Prostate gland (tissue), 2 donors: ENCODE measurements around the gene ITIH1. TPM values are rescaled to one million over a fixed set of nuclear protein-coding genes. Genes with fewer than 3 reads are reported as not detected.

Source experiments
- DNase-seq: peaks from one replicate; pipeline ENCODE4 v3.0.0-alpha.2; 2019; ENCODE audit warnings: low spot score
- H3K27ac ChIP-seq, 2 donors: fragments of 200-600 bp; sonication (generic); 2 replicates each; pipeline ENCODE4 v1.5.1; 2017 to 2019
- H3K27me3 ChIP-seq: fragments of 200-600 bp; sonication (generic); replicated peaks from 2 replicates; pipeline ENCODE4 v1.5.1; 2019; ENCODE audit not compliant: insufficient read depth
- H3K36me3 ChIP-seq, 2 donors: fragments of 200-600 bp; sonication (generic); 1 replicate in 1 of 2; 2 replicates in 1 of 2; pipeline versions ENCODE4 v1.5.1 to v1.8.1; 2017 to 2019
- H3K4me1 ChIP-seq: fragments of 200-600 bp; sonication (generic); replicated peaks from 2 replicates; pipeline ENCODE4 v1.5.1; 2019
- H3K4me3 ChIP-seq, 2 donors: fragments of 200-600 bp; sonication (generic); 2 replicates each; pipeline ENCODE4 v1.5.1; 2017 to 2019
- H3K9me3 ChIP-seq: fragments of 200-600 bp; sonication (generic); 2 replicates; pipeline ENCODE4 v1.5.1; 2017
- CTCF ChIP-seq, 4 experiments: fragments of 200-600 bp in 2 of 4; fragments of 450-650 bp in 2 of 4; sonication (generic) in 2 of 4; IDR thresholded peaks; 1 replicate in 3 of 4; 2 replicates in 1 of 4; pipeline ENCODE4 v1.5.1; 2016 to 2019; ENCODE audit warnings: antibody characterized with exemption in 4 of 4, mild to moderate bottlenecking in 2 of 4, moderate library complexity in 2 of 4
- POLR2A ChIP-seq: fragments of 450-650 bp; IDR thresholded peaks from one replicate; pipeline ENCODE4 v1.6.1; 2016; ENCODE audit warnings: antibody characterized with exemption, mild to moderate bottlenecking
- POLR2AphosphoS5 ChIP-seq: sonication (generic); formaldehyde crosslinking; IDR thresholded peaks from one replicate; pipeline ENCODE4 v1.6.1; 2017; ENCODE audit warnings: antibody characterized with exemption
- WGBS: methylation state at CpG from one replicate; pipeline ENCODE4 v1.1.5; 2018; 5-methylcytosine and 5-hydroxymethylcytosine counted together
- intact Hi-C: fragments of 100-400 bp; cut with DNase I; formaldehyde crosslinking; loops from one replicate; pipeline ENCODE4 v1.14.2; 2022
- total RNA-seq, 2 donors: library from RNA; depleted of rRNA; stranded (reverse); fragments of >200 nt; gene quantifications; one replicate each; pipeline ENCODE4 v1.1.0, GENCODE V29; 2016

Gene ITIH1
- total RNA-seq, 2 donors from 2014 or later, result 3.5 TPM; not detected in 1

- WGBS, result under 1% methylated on average over 65 of the region's 67 CpGs
- Histone ChIP-seq H3K4me1 (no peaks in the 10 kb centered on the region), H3K36me3 (no peaks in the 10 kb centered on the region), H3K4me3 (peak within 1 kb of the TSS; percentile 79 to 96), H3K9me3 (no peaks in the 10 kb centered on the region), H3K27me3 (no peaks in the 10 kb centered on the region), H3K27ac (peak within 1 kb of the TSS; percentile 71 to 73)
- intact Hi-C loops, result loop anchor here (10.0 kb wide), 1 partner anchor 304 kb away; no protein-coding TSS in a partner anchor
- peak; percentile 90 for DNase-seq
- TF ChIP-seq CTCF (IDR thresholded peaks at IDR 0.05) (peak in 1 of 4 experiments; percentile 26), POLR2AphosphoS5 (peak; percentile 84), POLR2A (peak; percentile 52)
Measured at GRCh38 chr3:52770496-52771333, 6.7 kb upstream of the ITIH1 start, which contains the start of gene NEK4. Gene NEK4 (minus strand): TSS chr3:52770940. CDS start chr3:52770746, 194 bp downstream.

GRCh38 chr3:52771334-52771681, 6.1 kb upstream of the ITIH1 start:
- peak overlapping the region; percentile 71 to 73 for H3K27ac ChIP-seq
- no peak for TF ChIP-seq POLR2AphosphoS5
- no peak for TF ChIP-seq POLR2A
- TF ChIP-seq CTCF (IDR thresholded peaks at IDR 0.05), result no peak
- H3K9me3 ChIP-seq, result no peaks in the 10 kb centered on the region
- no peaks in the 10 kb centered on the region for H3K27me3 ChIP-seq
- no peak for DNase-seq
- intact Hi-C loops, result loop anchor here (10.0 kb wide), 1 partner anchor 303 kb away; no protein-coding TSS in a partner anchor
- no peaks in the 10 kb centered on the region for H3K4me1 ChIP-seq
- peak overlapping the region; percentile 79 to 96 for H3K4me3 ChIP-seq
- WGBS, result 44% methylated on average over 5 of the region's 5 CpGs
- no peaks in the 10 kb centered on the region for H3K36me3 ChIP-seq

DNA sequence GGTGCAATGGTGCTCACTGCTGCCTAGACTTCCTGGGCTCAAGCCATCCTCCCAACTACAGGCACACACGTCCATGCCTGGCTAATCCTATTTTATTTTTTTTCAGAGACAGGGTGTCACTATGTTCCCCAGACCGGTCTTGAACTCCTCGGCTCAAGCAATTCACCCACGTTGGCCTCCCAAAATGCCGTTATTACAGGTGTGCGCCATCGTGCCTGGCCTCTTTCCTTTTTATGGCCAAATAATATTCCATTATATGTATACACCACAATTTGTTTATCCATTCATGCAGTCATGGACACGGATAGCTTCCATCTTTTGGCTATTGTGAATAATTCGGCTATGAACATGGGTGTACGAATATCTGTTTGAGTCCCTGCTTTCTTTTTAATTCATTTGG, 5.7 kb upstream of the ITIH1 start:
- Histone ChIP-seq H3K9me3 (no peaks in the 10 kb centered on the region), H3K4me3 (no peak overlapping the region), H3K27ac (no peak overlapping the region), H3K4me1 (no peaks in the 10 kb centered on the region), H3K36me3 (no peaks in the 10 kb centered on the region), H3K27me3 (no peaks in the 10 kb centered on the region)
- TF ChIP-seq POLR2AphosphoS5 (no peak), POLR2A (no peak), CTCF (IDR thresholded peaks at IDR 0.05) (no peak)
- DNase-seq, result no peak
- WGBS, result 89% methylated on average over 10 of the region's 10 CpGs
- intact Hi-C loops, result loop anchor here (10.0 kb wide), 1 partner anchor 303 kb away; no protein-coding TSS in a partner anchor

- Histone ChIP-seq H3K36me3 (no peaks in the 10 kb centered on the region), H3K27me3 (no peaks in the 10 kb centered on the region), H3K4me3 (no peak overlapping the region), H3K4me1 (no peaks in the 10 kb centered on the region), H3K27ac (no peak overlapping the region), H3K9me3 (no peaks in the 10 kb centered on the region)
- intact Hi-C loops, result loop anchor here (10.0 kb wide), 1 partner anchor 301 kb away; no protein-coding TSS in a partner anchor
- no peak for DNase-seq
- TF ChIP-seq POLR2AphosphoS5 (no peak), POLR2A (no peak)
- WGBS, result 90% methylated on average over 13 of the region's 13 CpGs
Measured at GRCh38 chr3:52773361-52774065, 3.9 kb upstream of the ITIH1 start.

GRCh38 chr3:52774066-52774713, 3.2 kb upstream of the ITIH1 start:
- Histone ChIP-seq H3K27me3 (no peaks in the 10 kb centered on the region), H3K4me3 (no peak overlapping the region), H3K36me3 (no peaks in the 10 kb centered on the region), H3K27ac (no peak overlapping the region), H3K4me1 (no peaks in the 10 kb centered on the region), H3K9me3 (no peaks in the 10 kb centered on the region)
- TF ChIP-seq POLR2A, result no peak
- TF ChIP-seq CTCF (IDR thresholded peaks at IDR 0.05), result no peak
- no peak for TF ChIP-seq POLR2AphosphoS5
- no peak for DNase-seq
- 84% methylated on average over 8 of the region's 8 CpGs for WGBS
- intact Hi-C loops, result loop anchor here (10.0 kb wide), 1 partner anchor 301 kb away; no protein-coding TSS in a partner anchor
